HG03095 (cell line): ENCODE data around the gene HMCN2.
"Not testable (repeated sequence)": the region's sequence is repeated elsewhere in the genome, so short reads cannot be mapped to it uniquely, and the experiment has no call there.

ENCODE experiments used
- ATAC-seq: cut with Tn5 transposase; IDR thresholded peaks from one replicate; pipeline ENCODE4 v1.9.1; 2021; ENCODE audit warnings: moderate library complexity; ENCODE audit not compliant: unreplicated experiment

The HMCN2 gene

GRCh38 chr9:130426883-130427282 is 161.3 kb downstream of the HMCN2 start:
- ATAC-seq, result no peak

GRCh38 chr9:130427326-130427725 is 161.8 kb downstream of the HMCN2 start:
- no peak for ATAC-seq

GRCh38 chr9:130428086-130428665 is 162.6 kb downstream of the HMCN2 start:
- ATAC-seq, result no peak

GRCh38 chr9:130429381-130429780 is 163.8 kb downstream of the HMCN2 start:
- no peak for ATAC-seq

DNA sequence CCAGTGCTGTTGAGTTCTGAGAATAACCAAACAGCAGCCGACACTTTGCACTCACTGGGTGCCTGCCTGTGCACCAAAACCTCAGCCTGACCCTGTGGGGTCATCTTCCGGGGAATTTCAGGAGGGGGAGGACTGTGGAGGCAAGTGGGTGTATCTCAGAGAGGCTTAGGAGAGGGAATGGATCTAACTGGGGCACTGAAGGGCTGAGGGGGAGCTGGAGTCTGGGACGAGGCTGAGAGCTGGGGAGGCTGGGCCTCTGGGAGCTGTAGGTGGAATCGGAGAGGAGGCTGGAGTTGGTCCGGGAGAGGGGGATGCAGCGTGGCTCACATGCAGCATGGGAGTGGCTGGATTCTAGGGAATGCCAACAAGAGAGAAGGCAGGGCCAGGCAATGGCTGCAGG is 164.3 kb downstream of the HMCN2 start:
- ATAC-seq, result no peak

GRCh38 chr9:130430232-130430631 is 164.7 kb downstream of the HMCN2 start:
- ATAC-seq, result no peak

- no peak for ATAC-seq
Measured at GRCh38 chr9:130430734-130431535, 165.4 kb downstream of the HMCN2 start.

DNA sequence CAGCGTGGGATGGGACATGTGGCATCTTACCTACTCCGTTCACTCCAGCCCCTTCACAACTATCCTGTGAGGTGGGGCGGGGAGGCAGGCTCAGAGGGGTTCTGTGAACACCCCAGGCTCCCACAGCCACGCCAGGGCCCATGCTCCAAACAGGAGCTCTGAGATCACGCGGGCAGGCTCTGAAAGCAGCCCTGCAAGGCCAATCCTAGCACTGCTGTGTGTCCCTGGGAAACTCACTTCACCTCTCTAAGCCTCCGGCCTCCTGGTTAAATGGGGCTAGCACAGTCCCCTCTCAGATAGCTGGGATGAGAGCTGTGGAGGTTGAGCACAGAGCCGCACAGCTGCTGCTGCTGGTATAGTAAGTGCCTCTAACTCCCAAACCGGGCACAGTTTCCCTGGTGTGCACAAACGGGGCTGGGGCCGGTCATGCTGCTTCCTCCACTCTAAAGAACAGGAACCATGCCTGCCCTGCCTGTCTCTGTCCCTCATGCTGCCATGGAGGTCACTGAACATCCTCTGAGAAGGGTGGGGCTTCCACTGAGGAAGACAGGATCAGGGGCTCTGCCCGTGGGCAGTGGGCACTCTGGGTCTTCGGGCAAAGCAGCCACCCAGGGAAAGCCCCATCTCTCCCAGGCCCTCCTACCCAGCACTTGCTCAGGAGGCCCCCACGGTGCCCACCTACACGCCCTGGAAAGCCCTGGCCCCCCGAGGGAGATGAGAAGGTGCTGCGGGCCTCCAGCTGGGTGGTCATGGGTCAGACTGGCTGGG is 166.2 kb downstream of the HMCN2 start:
- ATAC-seq, result no peak

- no peak for ATAC-seq
Measured at GRCh38 chr9:130432362-130432761, 166.8 kb downstream of the HMCN2 start.

GRCh38 chr9:130432796-130433167 is 167.2 kb downstream of the HMCN2 start:
- ATAC-seq, result no peak

DNA sequence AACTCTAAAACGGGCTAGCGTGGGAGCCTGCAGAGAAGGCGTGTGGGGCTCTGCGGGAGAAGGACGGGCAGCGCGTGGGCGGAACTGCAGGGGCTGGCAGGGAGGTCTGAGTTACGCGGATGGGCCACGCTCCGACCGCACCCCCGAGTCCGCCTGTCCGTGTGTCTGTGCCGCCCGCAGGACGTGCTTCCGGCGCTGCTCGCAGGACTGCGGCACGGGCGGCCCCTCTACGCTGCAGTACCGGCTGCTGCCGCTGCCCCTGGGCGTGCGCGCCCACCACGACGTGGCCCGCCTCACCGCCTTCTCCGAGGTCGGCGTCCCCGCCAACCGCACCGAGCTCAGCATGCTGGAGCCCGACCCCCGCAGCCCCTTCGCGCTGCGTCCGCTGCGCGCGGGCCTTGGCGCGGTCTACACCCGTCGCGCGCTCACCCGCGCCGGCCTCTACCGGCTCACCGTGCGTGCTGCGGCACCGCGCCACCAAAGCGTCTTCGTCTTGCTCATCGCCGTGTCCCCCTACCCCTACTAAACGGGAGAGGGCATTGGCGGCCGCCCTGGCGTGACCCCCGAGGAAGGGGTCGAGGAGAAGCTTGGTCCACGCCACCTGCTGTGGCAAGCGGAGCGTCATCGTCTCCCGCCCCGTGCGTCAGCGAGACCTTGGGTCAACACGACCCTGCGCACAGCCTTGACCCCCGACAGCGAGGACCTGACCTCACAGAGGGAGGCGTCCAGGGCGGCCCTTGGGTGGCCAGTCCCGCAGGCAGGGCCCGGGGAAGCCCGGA is 167.8 kb downstream of the HMCN2 start:
- no peak for ATAC-seq

DNA sequence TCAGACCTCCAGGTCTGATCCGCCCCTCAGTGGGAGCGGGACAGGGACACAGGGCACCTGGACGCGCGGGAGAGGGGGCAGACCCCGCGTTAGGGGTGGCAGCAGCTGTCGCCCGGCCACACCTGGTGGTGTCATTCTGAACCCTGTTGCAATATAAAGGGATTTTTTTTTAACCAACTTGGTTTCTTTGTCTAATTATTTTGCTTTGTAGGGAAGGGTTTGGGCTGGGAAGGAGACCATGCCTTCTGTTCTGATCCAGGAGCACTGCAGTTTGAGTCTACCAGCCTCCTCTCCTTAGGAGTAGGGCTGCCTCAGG is 168.3 kb downstream of the HMCN2 start:
- ATAC-seq, result no peak

GRCh38 chr9:130434656-130435055 is 169.1 kb downstream of the HMCN2 start:
- not testable (repeated sequence) for ATAC-seq

- ATAC-seq, result no peak
Measured at GRCh38 chr9:130437011-130437789, 171.6 kb downstream of the HMCN2 start.

GRCh38 chr9:130438382-130438981 is 172.9 kb downstream of the HMCN2 start:
- no peak for ATAC-seq

DNA sequence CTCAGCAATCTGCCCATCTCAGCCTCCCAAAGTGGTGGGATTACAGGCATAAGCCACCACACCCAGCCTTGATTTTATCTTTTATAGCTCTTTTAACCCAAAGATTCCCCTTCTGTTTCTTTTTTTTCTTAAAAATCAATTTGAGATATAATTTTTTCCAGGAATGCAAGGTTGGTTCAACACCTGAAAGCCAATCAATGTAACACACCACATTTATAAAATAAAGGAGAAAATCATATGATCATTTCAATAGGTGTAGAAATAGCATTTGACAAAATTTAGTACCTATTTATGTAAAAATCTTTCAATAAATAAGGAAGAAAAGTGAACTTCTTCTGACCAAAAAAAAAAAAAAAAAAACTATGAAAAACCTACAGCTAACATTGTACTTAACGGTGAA is 175.5 kb downstream of the HMCN2 start:
- no peak for ATAC-seq

GRCh38 chr9:130442746-130443455 is 177.3 kb downstream of the HMCN2 start:
- ATAC-seq, result no peak

DNA sequence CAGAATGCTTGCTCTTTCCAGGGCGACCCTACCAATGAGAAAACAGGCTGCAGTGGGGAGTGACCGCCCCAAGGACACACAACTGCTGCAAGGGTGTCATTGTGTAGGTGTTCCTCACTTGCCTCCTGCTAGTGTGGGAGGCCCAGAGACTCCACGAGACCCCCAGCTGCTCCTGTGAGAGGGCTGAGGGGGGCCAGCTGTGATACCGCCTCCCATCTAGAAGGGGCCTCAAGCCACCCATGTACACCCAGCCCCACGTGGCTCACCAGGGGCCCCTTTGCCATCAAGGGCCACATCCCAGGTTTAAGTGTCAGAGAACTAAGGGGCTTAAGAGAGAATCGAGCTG is 177.9 kb downstream of the HMCN2 start:
- ATAC-seq, result no peak

GRCh38 chr9:130443840-130444492 is 178.4 kb downstream of the HMCN2 start:
- ATAC-seq, result no peak
